CD14-positive monocyte (primary cell): ENCODE data around the gene MAPK7. TPM values are rescaled to one million over a fixed set of nuclear protein-coding genes. Genes with fewer than 3 reads are reported as not detected.
A peak's percentile ranks its signal among the peaks of the same experiment; 100 is the strongest.

ENCODE experiments used
- DNase-seq, 3 donors: peaks; one replicate each; pipeline ENCODE4 v3.0.0-alpha.2; 2011 to 2022
- H2AFZ ChIP-seq: 2 replicates; pipeline ENCODE4 v1.6.0; 2012; ENCODE audit warnings: mild to moderate bottlenecking, low read depth, low read length, inconsistent platforms; ENCODE audit not compliant: insufficient read depth, poor library complexity, severe bottlenecking
- H3K27ac ChIP-seq, 2 donors: 1 replicate in 1 of 2; 2 replicates in 1 of 2; pipeline ENCODE4 v1.5.1; 2012 to 2013; ENCODE audit warnings: low read length in 2 of 2, control low read depth in 1 of 2, inconsistent platforms in 1 of 2, low read depth in 1 of 2, mild to moderate bottlenecking in 1 of 2
- H3K27me3 ChIP-seq, 2 donors: one replicate each; pipeline versions ENCODE4 v1.6.0 to v1.6.1; 2011 to 2013; ENCODE audit warnings: low read length in 2 of 2; ENCODE audit not compliant: control insufficient read depth in 2 of 2, insufficient read depth in 2 of 2
- H3K36me3 ChIP-seq, 2 donors: replicated peaks in 1 of 2; 1 replicate in 1 of 2; 2 replicates in 1 of 2; pipeline versions ENCODE4 v1.5.1 to v1.6.1; 2012 to 2013; ENCODE audit warnings: low read length in 2 of 2, control low read depth in 1 of 2, inconsistent platforms in 1 of 2, mild to moderate bottlenecking in 1 of 2; ENCODE audit not compliant: insufficient read depth in 2 of 2, control insufficient read depth in 1 of 2
- H3K4me1 ChIP-seq, 2 donors: 1 replicate in 1 of 2; 2 replicates in 1 of 2; pipeline versions ENCODE4 v1.5.1 to v1.6.1; 2012 to 2013; ENCODE audit warnings: low read length in 2 of 2, control low read depth in 1 of 2, inconsistent platforms in 1 of 2, mild to moderate bottlenecking in 1 of 2, moderate library complexity in 1 of 2; ENCODE audit not compliant: insufficient read depth in 2 of 2, control insufficient read depth in 1 of 2
- H3K4me2 ChIP-seq: replicated peaks from 2 replicates; pipeline ENCODE3; 2012; ENCODE audit warnings: low read length, moderate library complexity, mild to moderate bottlenecking; ENCODE audit not compliant: poor library complexity, severe bottlenecking; ENCODE audit errors: extremely low read depth
- H3K4me3 ChIP-seq, 3 experiments: fragments of 200-600 bp in 1 of 3; sonication (generic) in 1 of 3; replicated peaks in 1 of 3; 1 replicate in 2 of 3; 2 replicates in 1 of 3; pipeline ENCODE4 v1.5.1; 2011 to 2013; ENCODE audit warnings: low read length in 3 of 3, mild to moderate bottlenecking in 3 of 3, control low read depth in 2 of 3, low read depth in 2 of 3, inconsistent platforms in 1 of 3, moderate library complexity in 1 of 3
- H3K79me2 ChIP-seq: 2 replicates; pipeline ENCODE4 v1.6.0; 2012; ENCODE audit warnings: mild to moderate bottlenecking, control low read depth, inconsistent platforms, low read length, moderate library complexity; ENCODE audit not compliant: insufficient read depth
- H3K9ac ChIP-seq: 2 replicates; pipeline ENCODE4 v1.6.0; 2017; ENCODE audit warnings: low read length, mild to moderate bottlenecking; ENCODE audit not compliant: insufficient read depth, poor library complexity, severe bottlenecking
- H3K9me3 ChIP-seq, 2 donors: replicated peaks in 1 of 2; 1 replicate in 1 of 2; 2 replicates in 1 of 2; pipeline versions ENCODE4 v1.5.1 to v1.6.1; 2012 to 2013; ENCODE audit warnings: low read length in 2 of 2, control low read depth in 1 of 2; ENCODE audit not compliant: control insufficient read depth in 1 of 2, insufficient read depth in 1 of 2
- H4K20me1 ChIP-seq: 2 replicates; pipeline ENCODE4 v1.6.0; 2012; ENCODE audit warnings: mild to moderate bottlenecking, low read length, control low read depth, moderate library complexity; ENCODE audit not compliant: insufficient read depth
- H3K27ac Mint-ChIP-seq, 7 donors: one replicate each; pipeline ENCODE4 v1.8.0; 2020; ENCODE audit warnings: mild to moderate bottlenecking in 7 of 7, mixed read lengths in 7 of 7, moderate library complexity in 6 of 7, inconsistent platforms in 2 of 7
- H3K27me3 Mint-ChIP-seq, 3 donors: one replicate each; pipeline ENCODE4 v1.8.0; 2021 to 2022; ENCODE audit warnings: low read depth in 3 of 3, mild to moderate bottlenecking in 3 of 3, mixed read lengths in 3 of 3, moderate library complexity in 3 of 3, inconsistent platforms in 1 of 3
- H3K36me3 Mint-ChIP-seq, 2 donors: one replicate each; pipeline ENCODE4 v1.8.0; 2020; ENCODE audit warnings: mixed read lengths in 2 of 2, inconsistent platforms in 1 of 2, mild to moderate bottlenecking in 1 of 2
- H3K4me1 Mint-ChIP-seq: one replicate; pipeline ENCODE4 v1.8.0; 2020; ENCODE audit warnings: mild to moderate bottlenecking, mixed read lengths
- H3K4me3 Mint-ChIP-seq, 2 donors: one replicate each; pipeline ENCODE4 v1.8.0; 2020; ENCODE audit warnings: mild to moderate bottlenecking in 2 of 2, mixed read lengths in 2 of 2, moderate library complexity in 1 of 2
- H3K9me3 Mint-ChIP-seq, 7 donors: one replicate each; pipeline ENCODE4 v1.8.0; 2020 to 2022; ENCODE audit warnings: mixed read lengths in 7 of 7, mild to moderate bottlenecking in 6 of 7, moderate library complexity in 6 of 7, inconsistent platforms in 2 of 7
- WGBS: methylation state at CpG from one replicate; pipeline ENCODE4 v1.1.5; 2013; ENCODE audit warnings: missing lambda C conversion rate; ENCODE audit not compliant: insufficient coverage; 5-methylcytosine and 5-hydroxymethylcytosine counted together
- intact Hi-C, 2 donors: fragments of 100-400 bp; cut with micrococcal nuclease; formaldehyde crosslinking; loops; one replicate each; pipeline versions ENCODE4 v1.15.0 to v1.15.1; 2023
- polyA plus RNA-seq, 3 donors: library from polyadenylated mRNA; depleted of rRNA in 1 of 3; unstranded in 2 of 3; stranded (reverse) in 1 of 3; fragments of 300-500 nt in 2 of 3; fragments of >200 nt in 1 of 3; fragmentation: Illumina TruSeq in 2 of 3; gene quantifications; 1 replicate in 2 of 3; 2 replicates in 1 of 3; pipeline ENCODE4 v1.2.3, GENCODE V29; 2012 to 2021
- TF ChIP-seq, protein P1 (sequence below): fragments of 200-600 bp; IDR thresholded peaks from one replicate; pipeline ENCODE4 v1.8.0; 2022; ENCODE audit warnings: antibody characterized with exemption, mild to moderate bottlenecking

The MAPK7 gene
- polyA plus RNA-seq, 3 donors: 9.3 to 130 (median 10.0) TPM

DNA sequence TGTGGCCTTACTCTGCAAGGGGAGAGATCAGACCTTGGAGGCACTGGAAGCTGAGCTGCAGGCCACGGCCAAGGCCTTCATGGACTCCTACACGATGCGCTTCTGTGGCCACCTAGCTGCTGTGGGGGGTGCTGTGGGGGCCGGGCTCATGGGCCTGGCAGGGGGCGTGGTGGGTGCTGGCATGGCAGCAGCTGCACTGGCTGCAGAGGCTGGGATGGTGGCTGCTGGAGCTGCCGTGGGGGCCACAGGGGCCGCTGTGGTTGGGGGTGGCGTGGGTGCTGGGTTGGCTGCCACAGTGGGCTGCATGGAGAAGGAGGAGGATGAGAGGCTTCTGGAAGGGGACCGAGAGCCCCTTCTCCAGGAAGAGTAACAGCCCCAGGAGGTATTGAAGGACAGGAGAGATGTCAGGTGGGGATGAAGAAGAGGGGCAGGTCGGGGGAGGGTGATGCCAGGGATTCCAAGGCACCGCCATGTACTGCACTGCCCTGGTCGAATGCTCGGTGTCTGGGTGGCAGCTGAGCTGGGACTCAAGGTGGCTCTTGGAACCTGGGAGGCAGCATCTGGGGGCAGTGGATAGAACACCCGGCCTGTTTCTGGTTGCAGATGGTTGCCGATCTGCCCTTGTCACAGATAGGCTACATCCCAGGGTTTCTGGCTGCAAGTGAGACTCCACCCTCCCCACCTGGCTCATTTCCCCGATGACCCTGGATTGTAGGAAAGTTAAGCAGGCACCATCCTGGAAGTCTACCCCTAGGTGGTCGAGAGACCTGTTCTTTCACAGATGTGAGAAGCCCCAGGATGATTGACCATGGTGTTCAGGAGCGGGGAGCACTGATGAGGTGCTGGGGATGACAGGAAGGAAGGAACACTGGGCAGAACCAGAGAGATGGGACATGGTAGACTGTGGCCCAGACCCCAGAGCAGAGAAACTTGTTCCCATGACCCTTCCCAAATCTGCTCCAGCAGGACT, 37.8 kb downstream of the MAPK7 start:
- no peaks in the 10 kb centered on the region for H3K36me3 Mint-ChIP-seq
- no peak for DNase-seq
- no peaks in the 10 kb centered on the region for H3K9me3 Mint-ChIP-seq
- peak overlapping the region in 2 of 7 donors; percentile 42 to 48 for H3K27ac Mint-ChIP-seq
- Histone ChIP-seq H3K27me3 (peaks cover 0 to 6% of the 10 kb centered on the region in 2 donors), H3K4me1 (peaks cover 3 to 7% of the 10 kb centered on the region in 2 donors), H3K4me2 (no peak overlapping the region), H2AFZ (no peak overlapping the region), H3K4me3 (no peak overlapping the region), H3K79me2 (no peaks in the 10 kb centered on the region), H3K9me3 (no peaks in the 10 kb centered on the region), H4K20me1 (no peaks in the 10 kb centered on the region), H3K36me3 (no peaks in the 10 kb centered on the region), H3K9ac (no peak overlapping the region), H3K27ac (no peak overlapping the region)
- TF ChIP-seq, protein P1, sequence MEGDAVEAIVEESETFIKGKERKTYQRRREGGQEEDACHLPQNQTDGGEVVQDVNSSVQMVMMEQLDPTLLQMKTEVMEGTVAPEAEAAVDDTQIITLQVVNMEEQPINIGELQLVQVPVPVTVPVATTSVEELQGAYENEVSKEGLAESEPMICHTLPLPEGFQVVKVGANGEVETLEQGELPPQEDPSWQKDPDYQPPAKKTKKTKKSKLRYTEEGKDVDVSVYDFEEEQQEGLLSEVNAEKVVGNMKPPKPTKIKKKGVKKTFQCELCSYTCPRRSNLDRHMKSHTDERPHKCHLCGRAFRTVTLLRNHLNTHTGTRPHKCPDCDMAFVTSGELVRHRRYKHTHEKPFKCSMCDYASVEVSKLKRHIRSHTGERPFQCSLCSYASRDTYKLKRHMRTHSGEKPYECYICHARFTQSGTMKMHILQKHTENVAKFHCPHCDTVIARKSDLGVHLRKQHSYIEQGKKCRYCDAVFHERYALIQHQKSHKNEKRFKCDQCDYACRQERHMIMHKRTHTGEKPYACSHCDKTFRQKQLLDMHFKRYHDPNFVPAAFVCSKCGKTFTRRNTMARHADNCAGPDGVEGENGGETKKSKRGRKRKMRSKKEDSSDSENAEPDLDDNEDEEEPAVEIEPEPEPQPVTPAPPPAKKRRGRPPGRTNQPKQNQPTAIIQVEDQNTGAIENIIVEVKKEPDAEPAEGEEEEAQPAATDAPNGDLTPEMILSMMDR: no peak
- peaks cover 14% of the 10 kb centered on the region for H3K4me1 Mint-ChIP-seq
- H3K27me3 Mint-ChIP-seq: peaks cover 7 to 17% (median 7%) of the 10 kb centered on the region in 3 donors
- intact Hi-C loops: loop anchor here in 1 of 2 donors (5.0 to 10.0 kb wide), 2 partner anchors 34 to 51 kb away; partner anchors contain the start of gene B9D1
- 94% methylated on average over 15 of the region's 18 CpGs for WGBS
- H3K4me3 Mint-ChIP-seq: no peak overlapping the region

DNA sequence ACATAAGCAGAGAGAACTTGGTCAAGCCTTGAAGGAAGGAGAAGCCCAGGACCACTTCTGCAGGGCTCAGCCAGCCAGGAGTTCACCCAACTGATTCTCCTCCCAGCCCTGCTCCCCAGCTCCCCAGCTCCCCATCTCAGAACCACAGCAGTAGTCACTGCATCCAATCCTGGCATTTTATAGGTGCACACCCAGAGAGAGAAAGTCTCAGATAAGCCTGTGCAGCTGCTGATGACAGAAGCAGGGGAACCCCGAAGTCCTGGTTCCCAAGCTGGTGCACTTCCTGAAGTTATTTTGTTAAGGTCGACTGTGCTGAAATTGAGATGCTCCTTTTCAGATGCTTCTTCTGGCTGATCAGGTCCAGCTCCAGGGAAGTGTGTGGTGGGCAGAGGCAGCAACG, 39.3 kb downstream of the MAPK7 start:
- Histone ChIP-seq H3K27me3 (no peaks in the 10 kb centered on the region), H4K20me1 (no peaks in the 10 kb centered on the region), H3K4me1 (peaks cover 3 to 7% of the 10 kb centered on the region in 2 donors), H3K79me2 (no peaks in the 10 kb centered on the region), H3K4me3 (no peak overlapping the region), H3K27ac (no peak overlapping the region), H3K4me2 (no peak overlapping the region), H3K36me3 (no peaks in the 10 kb centered on the region), H3K9me3 (no peaks in the 10 kb centered on the region), H3K9ac (no peak overlapping the region), H2AFZ (no peak overlapping the region)
- Mint-ChIP-seq H3K36me3 (no peaks in the 10 kb centered on the region), H3K27ac (peak overlapping the region in 2 of 7 donors; percentile 53 to 58), H3K4me1 (peaks cover 14% of the 10 kb centered on the region), H3K9me3 (no peaks in the 10 kb centered on the region), H3K4me3 (no peak overlapping the region), H3K27me3 (peaks cover 2 to 11% (median 4%) of the 10 kb centered on the region in 3 donors)
- 56% methylated on average over 3 of the region's 3 CpGs for WGBS
- TF ChIP-seq, protein P1: no peak
- peak in 1 of 3 donors; percentile 27 for DNase-seq
- intact Hi-C loops: loop anchor here in 1 of 2 donors (5.0 to 10.0 kb wide), 2 partner anchors 35 to 53 kb away; partner anchors contain the start of gene B9D1
